KMS-11 (cell line): Measurements from ENCODE around the gene SDK2.

ENCODE experiments used
- H2AFZ ChIP-seq: fragments of 200-600 bp; sonication (generic); 2 replicates; pipeline ENCODE4 v1.6.1; 2016; ENCODE audit warnings: antibody characterized with exemption, mixed run types, low read depth
- H3K27ac ChIP-seq: fragments of 200-600 bp; sonication (generic); 2 replicates; pipeline ENCODE4 v1.6.1; 2016; ENCODE audit warnings: mild to moderate bottlenecking, mixed run types
- H3K27me3 ChIP-seq: fragments of 200-600 bp; sonication (generic); 2 replicates; pipeline ENCODE4 v1.6.1; 2017; ENCODE audit warnings: mild to moderate bottlenecking, low read depth, mixed run types, moderate library complexity; ENCODE audit not compliant: insufficient read depth
- H3K36me3 ChIP-seq: fragments of 200-600 bp; sonication (generic); 2 replicates; pipeline ENCODE4 v1.6.1; 2017; ENCODE audit warnings: mild to moderate bottlenecking, mixed run types; ENCODE audit not compliant: insufficient read depth
- H3K4me1 ChIP-seq: fragments of 200-600 bp; sonication (generic); 2 replicates; pipeline ENCODE4 v1.6.1; 2016; ENCODE audit warnings: mild to moderate bottlenecking, low read depth, mixed run types; ENCODE audit not compliant: poor library complexity, severe bottlenecking
- H3K4me2 ChIP-seq: fragments of 200-600 bp; sonication (generic); 2 replicates; pipeline ENCODE4 v1.7.0; 2016; ENCODE audit warnings: mild to moderate bottlenecking, mixed run types
- H3K4me3 ChIP-seq: fragments of 200-600 bp; sonication (generic); IDR thresholded peaks from 2 replicates; pipeline ENCODE4 v1.6.1; 2017; ENCODE audit warnings: low read depth, low read length, mixed read lengths; ENCODE audit not compliant: insufficient read depth
- H3K79me2 ChIP-seq: fragments of 200-600 bp; sonication (generic); 2 replicates; pipeline ENCODE4 v1.6.1; 2016; ENCODE audit warnings: low read depth, mixed run types; ENCODE audit not compliant: insufficient read depth
- H3K9ac ChIP-seq: fragments of 200-600 bp; sonication (generic); 2 replicates; pipeline ENCODE4 v1.6.1; 2016; ENCODE audit warnings: mild to moderate bottlenecking, mixed run types
- H4K20me1 ChIP-seq: fragments of 200-600 bp; sonication (generic); 2 replicates; pipeline ENCODE4 v1.6.1; 2016; ENCODE audit warnings: mild to moderate bottlenecking, mixed run types; ENCODE audit not compliant: insufficient read depth
- CTCF ChIP-seq: fragments of 200-600 bp; sonication (generic); conservative IDR thresholded peaks from 2 replicates; pipeline ENCODE4 v1.6.1; 2017; ENCODE audit warnings: low read depth, mild to moderate bottlenecking, antibody characterized with exemption, low read length, moderate library complexity, mixed read lengths

Gene SDK2

GRCh38 chr17:73307130-73307529 is 337.1 kb downstream of the SDK2 start:
- no peaks in the 10 kb centered on the region for H3K36me3 ChIP-seq
- peaks cover 12% of the 10 kb centered on the region for H3K4me1 ChIP-seq
- no peak overlapping the region for H3K4me3 ChIP-seq
- no peaks in the 10 kb centered on the region for H3K27me3 ChIP-seq
- TF ChIP-seq CTCF = no peak
- no peak overlapping the region for H3K4me2 ChIP-seq
- H3K79me2 ChIP-seq = no peaks in the 10 kb centered on the region; the same call in 1 of the 2 replicates
- no peak overlapping the region for H3K27ac ChIP-seq
- H4K20me1 ChIP-seq = no peaks in the 10 kb centered on the region
- no peak overlapping the region for H3K9ac ChIP-seq
- no peak overlapping the region for H2AFZ ChIP-seq

- Histone ChIP-seq H3K4me2 (no peak overlapping the region), H3K36me3 (no peaks in the 10 kb centered on the region), H3K9ac (no peak overlapping the region), H3K27ac (no peak overlapping the region), H3K4me1 (peaks cover 12% of the 10 kb centered on the region), H4K20me1 (no peaks in the 10 kb centered on the region), H3K27me3 (no peaks in the 10 kb centered on the region), H3K79me2 (no peaks in the 10 kb centered on the region; the same call in 1 of the 2 replicates), H3K4me3 (no peak overlapping the region), H2AFZ (no peak overlapping the region)
- TF ChIP-seq CTCF = no peak
Measured at GRCh38 chr17:73305845-73306836, 338.1 kb downstream of the SDK2 start.

GRCh38 chr17:73304971-73305812 is 339.1 kb downstream of the SDK2 start:
- H2AFZ ChIP-seq = no peak overlapping the region
- H4K20me1 ChIP-seq = no peaks in the 10 kb centered on the region
- no peak overlapping the region for H3K27ac ChIP-seq
- H3K36me3 ChIP-seq = no peaks in the 10 kb centered on the region
- no peaks in the 10 kb centered on the region; the same call in 1 of the 2 replicates for H3K79me2 ChIP-seq
- TF ChIP-seq CTCF = no peak
- H3K4me1 ChIP-seq = peaks cover 10% of the 10 kb centered on the region
- no peak overlapping the region for H3K9ac ChIP-seq
- no peak overlapping the region for H3K4me3 ChIP-seq
- no peaks in the 10 kb centered on the region for H3K27me3 ChIP-seq
- H3K4me2 ChIP-seq = no peak overlapping the region

- Histone ChIP-seq H2AFZ (no peak overlapping the region), H3K4me3 (no peak overlapping the region), H3K4me2 (no peak overlapping the region), H3K36me3 (no peaks in the 10 kb centered on the region), H3K27me3 (no peaks in the 10 kb centered on the region), H3K4me1 (peaks cover 3% of the 10 kb centered on the region), H4K20me1 (no peaks in the 10 kb centered on the region), H3K9ac (no peak overlapping the region), H3K27ac (no peak overlapping the region), H3K79me2 (no peaks in the 10 kb centered on the region; the same call in 1 of the 2 replicates)
- TF ChIP-seq CTCF = no peak
Measured at GRCh38 chr17:73304438-73304837, 339.8 kb downstream of the SDK2 start.
